Heart right ventricle (tissue), 16 donors: Measurements from ENCODE around the gene FAM89A. TPM values are rescaled to one million over a fixed set of nuclear protein-coding genes. Genes with fewer than 3 reads are reported as not detected.

Experiments
- ATAC-seq, 8 donors: fragments of 200-7000 bp; cut with Tn5 transposase; one replicate each; pipeline ENCODE4 v1.9.1; 2020; ENCODE audit warnings: mild to moderate bottlenecking in 8 of 8, moderate library complexity in 8 of 8, moderate number of reproducible peaks in 1 of 8
- DNase-seq, 2 donors: peaks; one replicate each; pipeline ENCODE4 v3.0.0-alpha.2; 2020
- H3K27ac ChIP-seq, 10 donors: fragments of 200-600 bp; sonication (generic) in 2 of 10; one replicate each; pipeline versions ENCODE4 v1.5.0 to v1.8.0; 2020 to 2022; ENCODE audit warnings: mild to moderate bottlenecking in 3 of 10
- H3K27me3 ChIP-seq, 7 donors: fragments of 200-600 bp; one replicate each; pipeline ENCODE4 v1.8.0; 2021 to 2022; ENCODE audit warnings: mild to moderate bottlenecking in 2 of 7
- H3K36me3 ChIP-seq, 9 donors: fragments of 200-600 bp; sonication (generic) in 1 of 9; one replicate each; pipeline versions ENCODE4 v1.5.0 to v1.8.0; 2020 to 2022; ENCODE audit warnings: mild to moderate bottlenecking in 2 of 9
- H3K4me1 ChIP-seq, 9 donors: fragments of 200-600 bp; sonication (generic) in 1 of 9; one replicate each; pipeline versions ENCODE4 v1.5.0 to v1.8.0; 2020 to 2022; ENCODE audit warnings: mild to moderate bottlenecking in 4 of 9
- H3K4me3 ChIP-seq, 10 donors: fragments of 200-600 bp; sonication (generic) in 2 of 10; one replicate each; pipeline versions ENCODE4 v1.5.0 to v1.8.0; 2020 to 2022; ENCODE audit warnings: mild to moderate bottlenecking in 7 of 10, moderate library complexity in 2 of 10
- H3K9me3 ChIP-seq, 11 donors: fragments of 200-600 bp in 10 of 11; sonication (generic) in 2 of 11; one replicate each; pipeline versions ENCODE4 v1.5.0 to v1.8.0; 2013 to 2022; ENCODE audit warnings: mild to moderate bottlenecking in 2 of 11, control low read depth in 1 of 11, moderate library complexity in 1 of 11
- CTCF ChIP-seq, 9 donors: fragments of 200-600 bp; sonication (generic) in 2 of 9; IDR thresholded peaks; one replicate each; pipeline versions ENCODE4 v1.5.0 to v1.8.0; 2021 to 2022; ENCODE audit warnings: antibody characterized with exemption in 9 of 9, mild to moderate bottlenecking in 5 of 9, moderate library complexity in 1 of 9
- WGBS, 2 donors: extraction: QIAGEN DNeasy Blood & Tissue Kit; methylation state at CpG; one replicate each; pipeline ENCODE4 v1.1.7; 2013; ENCODE audit warnings: inconsistent platforms in 1 of 2; 5-methylcytosine and 5-hydroxymethylcytosine counted together
- intact Hi-C, 10 donors: fragments of 100-400 bp; cut with DNase I; formaldehyde crosslinking; loops; one replicate each; pipeline versions ENCODE4 v1.11.1 to v1.14.2; 2022
- polyA plus RNA-seq, 2 donors: library from polyadenylated mRNA; stranded (reverse); fragments of 200-250 nt; gene quantifications; one replicate each; pipeline ENCODE4 v1.2.3, GENCODE V29; 2013
- total RNA-seq, 10 donors: library from RNA; stranded (reverse); fragmentation: NEBNext Ultra II Directional in 3 of 10; extraction: Animal tissue kit (Norgen Biotek cat#: 25700) in 3 of 10; gene quantifications; one replicate each; pipeline versions ENCODE4 v1.2.1 to v1.2.4, GENCODE V29; 2021 to 2023
- donor health status: Arrhythmogenic right ventricular cardiomyopathy.
- donor health status: ischemic (EF 13 %, LVEDD 7.1; RV severe dilation, severe dysfunction).
- donor health status: healthy with polysubstance abuse.
- donor health status: DM: no; HTN: yes; CAD: no.
- donor health status: DM: no; HTN: no; CAD: no.
- donor health status: ischemic (EF 25% LVEDD 6.9; RV normal size, moderate dysfunction).
- donor health status: ischemic (EF 25% LVEDD 5.7; RV mildly dilated, moderate dysfunction).
- donor health status: healthy.
- donor health status: DM: yes; HTN: yes; CAD: no.
- donor health status: Ischemic cardiomyopathy.
- donor health status: ischemic (EF 35%, LVEDD 5.7; RV mildly dilated, moderate dysfunction).
- donor health status: nonischemic (EF 11% LVEDD 7.7; RV severe dilation, severe dysfunction).
- donor health status: DM: yes; HTN: yes; CAD: no.
- donor health status: PGD.
- donor health status: ischemic (EF 29% LVEDD 5.4; RV normal size, mild dysfunction).
- donor health status: nonischemic (EF 23%, LVEDD 6.1; RV moderate dilation, normal function).

Gene FAM89A
- total and polyA plus RNA-seq, 12 donors: 4.1 to 14.3 (median 5.3) TPM

DNA sequence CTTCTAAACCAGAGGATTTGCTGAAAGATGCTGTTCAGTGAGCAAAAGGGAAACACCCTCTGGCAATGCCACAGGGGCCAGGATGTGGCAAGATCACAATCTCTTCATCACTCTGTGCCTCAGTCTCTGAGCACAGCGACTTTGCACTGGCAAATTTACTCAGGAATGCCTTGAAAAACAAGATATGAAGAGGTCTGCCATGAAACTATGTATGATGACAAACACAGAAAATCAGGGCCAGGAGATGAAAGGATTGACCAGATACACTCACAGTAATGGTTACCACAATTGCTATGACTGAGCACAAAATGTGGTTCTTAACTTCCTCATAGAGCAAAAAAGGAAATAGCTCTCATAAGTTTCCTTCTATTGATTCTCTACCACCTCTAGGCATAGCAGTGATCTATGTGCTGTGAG lies 67.2 kb downstream of the FAM89A start:
- peak in 2 of 8 donors; percentile 30 to 48 for ATAC-seq
- intact Hi-C loops: no loop called here
- Histone ChIP-seq H3K27ac (peak overlapping the region in 1 of 10 donors; percentile 13), H3K36me3 (peaks cover 0 to 17% (median 4%) of the 10 kb centered on the region in 9 donors), H3K4me3 (no peak overlapping the region), H3K4me1 (peaks cover 0 to 47% (median 19%) of the 10 kb centered on the region in 9 donors), H3K27me3 (no peaks in the 10 kb centered on the region), H3K9me3 (no peaks in the 10 kb centered on the region)
- no peak for TF ChIP-seq CTCF (IDR thresholded peaks at IDR 0.05)
- WGBS, 2 donors: 79 to 80% methylated on average over 1 of the region's 1 CpG
- DNase-seq: no peak

GRCh38 chr1:230971771-230972170 lies 68.3 kb downstream of the FAM89A start:
- Histone ChIP-seq H3K27ac (no peak overlapping the region), H3K9me3 (no peaks in the 10 kb centered on the region), H3K4me3 (no peak overlapping the region), H3K27me3 (no peaks in the 10 kb centered on the region), H3K36me3 (peaks cover 0 to 17% (median 4%) of the 10 kb centered on the region in 9 donors), H3K4me1 (peaks cover 0 to 36% (median 8%) of the 10 kb centered on the region in 9 donors)
- no peak for ATAC-seq
- intact Hi-C loops: no loop called here
- DNase-seq: no peak
- no peak for TF ChIP-seq CTCF (IDR thresholded peaks at IDR 0.05)

- ATAC-seq: no peak
- no peak for DNase-seq
- TF ChIP-seq CTCF (IDR thresholded peaks at IDR 0.05): no peak
- Histone ChIP-seq H3K4me3 (no peak overlapping the region), H3K27ac (no peak overlapping the region), H3K9me3 (no peaks in the 10 kb centered on the region), H3K36me3 (peaks cover 0 to 8% (median 0%) of the 10 kb centered on the region in 9 donors), H3K27me3 (no peaks in the 10 kb centered on the region), H3K4me1 (peaks cover 0 to 24% (median 0%) of the 10 kb centered on the region in 9 donors)
- intact Hi-C loops: no loop called here
- 92 to 93% methylated on average over 5 of the region's 5 CpGs for WGBS, 2 donors
Measured at GRCh38 chr1:230970432-230970831, 69.6 kb downstream of the FAM89A start.

Other genes starting within 250 kb of the FAM89A start
- gene C1orf198, start 171.7 kb downstream of the FAM89A start, total RNA-seq: 10 to 100 TPM; 33.4 to 66.0 (median 46.0) TPM
- 10 to 100 TPM; 26.0 to 36.4 TPM for gene C1orf198, start 171.7 kb downstream of the FAM89A start, polyA plus RNA-seq
- 1 to 10 TPM; 4.3 to 9.5 (median 7.3) TPM for gene TTC13, start 61.4 kb downstream of the FAM89A start, total RNA-seq
- gene TTC13, start 61.4 kb downstream of the FAM89A start, polyA plus RNA-seq: 1 to 10 TPM; 5.8 to 9.2 TPM
- 10 to 100 TPM; 19.8 to 28.3 (median 26.0) TPM for gene ARV1, start 61.2 kb downstream of the FAM89A start, total RNA-seq
- gene ARV1, start 61.2 kb downstream of the FAM89A start, polyA plus RNA-seq: 10 to 100 TPM; 26.9 to 60.3 TPM
- under 1 TPM in 4 of 10 donors, not detected in 6; 0.05 to 0.28 (median 0.11) TPM for gene TRIM67, start 121.8 kb upstream of the FAM89A start, total RNA-seq
- gene TRIM67, start 121.8 kb upstream of the FAM89A start, polyA plus RNA-seq: not detected
- gene GNPAT, start 201.0 kb upstream of the FAM89A start, total RNA-seq: 10 to 100 TPM; 49.0 to 74.0 (median 51.8) TPM
- 10 to 100 TPM; 40.3 to 53.9 TPM for gene GNPAT, start 201.0 kb upstream of the FAM89A start, polyA plus RNA-seq